Measurements from ENCODE around the gene LILRA2.

LILRA2 gene

DNA sequence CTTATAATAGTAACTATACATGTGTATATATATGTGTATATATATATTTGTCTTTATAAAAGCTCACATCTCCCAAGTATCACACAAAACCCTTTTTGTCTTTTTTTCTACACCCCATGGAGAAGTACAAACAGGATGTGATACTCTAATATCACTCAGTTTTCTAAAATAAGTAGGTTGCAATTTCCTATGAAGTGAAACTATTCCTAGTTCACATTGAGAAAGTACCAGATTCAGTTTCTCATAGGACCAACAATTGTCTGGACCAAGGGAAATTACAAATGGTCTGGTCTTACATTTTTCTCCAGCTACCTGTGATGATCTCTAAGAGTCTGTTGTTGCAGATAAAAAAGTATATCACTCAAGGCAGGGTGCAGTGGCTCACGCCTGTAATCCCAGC lies 38.8 kb downstream of the LILRA2 start:
- no peak for ATAC-seq
- TF ChIP-seq, protein P1, sequence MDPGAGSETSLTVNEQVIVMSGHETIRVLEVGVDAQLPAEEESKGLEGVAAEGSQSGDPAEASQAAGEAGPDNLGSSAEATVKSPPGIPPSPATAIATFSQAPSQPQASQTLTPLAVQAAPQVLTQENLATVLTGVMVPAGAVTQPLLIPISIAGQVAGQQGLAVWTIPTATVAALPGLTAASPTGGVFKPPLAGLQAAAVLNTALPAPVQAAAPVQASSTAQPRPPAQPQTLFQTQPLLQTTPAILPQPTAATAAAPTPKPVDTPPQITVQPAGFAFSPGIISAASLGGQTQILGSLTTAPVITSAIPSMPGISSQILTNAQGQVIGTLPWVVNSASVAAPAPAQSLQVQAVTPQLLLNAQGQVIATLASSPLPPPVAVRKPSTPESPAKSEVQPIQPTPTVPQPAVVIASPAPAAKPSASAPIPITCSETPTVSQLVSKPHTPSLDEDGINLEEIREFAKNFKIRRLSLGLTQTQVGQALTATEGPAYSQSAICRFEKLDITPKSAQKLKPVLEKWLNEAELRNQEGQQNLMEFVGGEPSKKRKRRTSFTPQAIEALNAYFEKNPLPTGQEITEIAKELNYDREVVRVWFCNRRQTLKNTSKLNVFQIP (CRISPR knock-in tag; IDR thresholded peaks at IDR 0.05; ENCODE audit: borderline replicate concordance, low read depth), result no peak
- no peak for TF ChIP-seq GLIS3 (CRISPR knock-in tag; IDR thresholded peaks at IDR 0.05)
- TF ChIP-seq ZNF565 (CRISPR knock-in tag; conservative IDR thresholded peaks at IDR 0.05; ENCODE audit: low read depth), result no peak
- no peak for TF ChIP-seq RARB (CRISPR knock-in tag; IDR thresholded peaks at IDR 0.05)
- TF ChIP-seq ZNF70 (CRISPR knock-in tag; IDR thresholded peaks at IDR 0.05), result no peak
- TF ChIP-seq TCF4 (CRISPR knock-in tag; IDR thresholded peaks at IDR 0.05; ENCODE audit: borderline replicate concordance), result no peak
- TF ChIP-seq ZC3H10 (CRISPR knock-in tag; IDR thresholded peaks at IDR 0.05), result no peak
- TF ChIP-seq, protein P2, sequence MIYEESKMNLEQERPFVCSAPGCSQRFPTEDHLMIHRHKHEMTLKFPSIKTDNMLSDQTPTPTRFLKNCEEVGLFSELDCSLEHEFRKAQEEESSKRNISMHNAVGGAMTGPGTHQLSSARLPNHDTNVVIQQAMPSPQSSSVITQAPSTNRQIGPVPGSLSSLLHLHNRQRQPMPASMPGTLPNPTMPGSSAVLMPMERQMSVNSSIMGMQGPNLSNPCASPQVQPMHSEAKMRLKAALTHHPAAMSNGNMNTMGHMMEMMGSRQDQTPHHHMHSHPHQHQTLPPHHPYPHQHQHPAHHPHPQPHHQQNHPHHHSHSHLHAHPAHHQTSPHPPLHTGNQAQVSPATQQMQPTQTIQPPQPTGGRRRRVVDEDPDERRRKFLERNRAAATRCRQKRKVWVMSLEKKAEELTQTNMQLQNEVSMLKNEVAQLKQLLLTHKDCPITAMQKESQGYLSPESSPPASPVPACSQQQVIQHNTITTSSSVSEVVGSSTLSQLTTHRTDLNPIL (CRISPR knock-in tag; IDR thresholded peaks at IDR 0.05; ENCODE audit: low read depth), result no peak
- TF ChIP-seq, protein P3, sequence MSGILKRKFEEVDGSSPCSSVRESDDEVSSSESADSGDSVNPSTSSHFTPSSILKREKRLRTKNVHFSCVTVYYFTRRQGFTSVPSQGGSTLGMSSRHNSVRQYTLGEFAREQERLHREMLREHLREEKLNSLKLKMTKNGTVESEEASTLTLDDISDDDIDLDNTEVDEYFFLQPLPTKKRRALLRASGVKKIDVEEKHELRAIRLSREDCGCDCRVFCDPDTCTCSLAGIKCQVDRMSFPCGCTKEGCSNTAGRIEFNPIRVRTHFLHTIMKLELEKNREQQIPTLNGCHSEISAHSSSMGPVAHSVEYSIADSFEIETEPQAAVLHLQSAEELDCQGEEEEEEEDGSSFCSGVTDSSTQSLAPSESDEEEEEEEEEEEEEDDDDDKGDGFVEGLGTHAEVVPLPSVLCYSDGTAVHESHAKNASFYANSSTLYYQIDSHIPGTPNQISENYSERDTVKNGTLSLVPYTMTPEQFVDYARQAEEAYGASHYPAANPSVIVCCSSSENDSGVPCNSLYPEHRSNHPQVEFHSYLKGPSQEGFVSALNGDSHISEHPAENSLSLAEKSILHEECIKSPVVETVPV (CRISPR knock-in tag; IDR thresholded peaks at IDR 0.05), result no peak
- TF ChIP-seq ZNF8 (CRISPR knock-in tag; IDR thresholded peaks at IDR 0.05), result no peak
- no peak for TF ChIP-seq PPARA (CRISPR knock-in tag; IDR thresholded peaks at IDR 0.05; ENCODE audit: borderline replicate concordance)
- TF ChIP-seq ISL1 (CRISPR knock-in tag; IDR thresholded peaks at IDR 0.05), result no peak

DNA sequence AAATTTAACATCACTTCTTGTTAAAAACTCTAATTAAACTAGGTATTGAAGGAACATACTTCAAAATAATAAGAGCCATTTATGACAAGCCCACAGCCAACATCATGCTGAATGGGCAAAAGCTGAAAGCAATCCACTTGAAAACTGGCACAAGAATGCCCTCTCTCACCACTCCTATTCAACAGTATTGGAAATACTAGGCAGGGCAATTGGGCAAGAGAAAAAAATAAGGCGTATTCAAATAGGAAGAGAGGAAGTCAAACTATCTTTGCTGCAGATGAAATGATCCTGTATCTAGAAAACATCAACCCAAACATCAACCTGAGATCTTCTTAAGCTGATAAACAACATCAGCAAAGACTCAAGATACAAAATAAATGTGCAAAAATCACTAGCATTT lies 41.1 kb downstream of the LILRA2 start:
- ATAC-seq, result no peak
- TF ChIP-seq ESRRG (CRISPR knock-in tag; IDR thresholded peaks at IDR 0.05) (no peak), RARB (CRISPR knock-in tag; IDR thresholded peaks at IDR 0.05) (no peak), TOX (CRISPR knock-in tag; IDR thresholded peaks at IDR 0.05; ENCODE audit: borderline replicate concordance) (no peak), ARNTL (CRISPR knock-in tag; IDR thresholded peaks at IDR 0.05; ENCODE audit: borderline replicate concordance, low read depth) (no peak), ISL1 (CRISPR knock-in tag; IDR thresholded peaks at IDR 0.05) (no peak), ZNF70 (CRISPR knock-in tag; IDR thresholded peaks at IDR 0.05) (no peak), GLIS3 (CRISPR knock-in tag; IDR thresholded peaks at IDR 0.05) (no peak), ZC3H10 (CRISPR knock-in tag; IDR thresholded peaks at IDR 0.05) (no peak), ZFP3 (CRISPR knock-in tag; IDR thresholded peaks at IDR 0.05) (no peak), PPARA (CRISPR knock-in tag; IDR thresholded peaks at IDR 0.05; ENCODE audit: borderline replicate concordance) (no peak), SNAI2 (CRISPR knock-in tag; IDR thresholded peaks at IDR 0.05) (no peak), ZFP30 (CRISPR knock-in tag; IDR thresholded peaks at IDR 0.05) (no peak), CSDC2 (CRISPR knock-in tag; IDR thresholded peaks at IDR 0.05) (no peak), BACH2 (CRISPR knock-in tag; IDR thresholded peaks at IDR 0.05; ENCODE audit: borderline replicate concordance) (no peak), ZNF565 (CRISPR knock-in tag; conservative IDR thresholded peaks at IDR 0.05; ENCODE audit: low read depth) (no peak)
- TF ChIP-seq, protein P2 (CRISPR knock-in tag; IDR thresholded peaks at IDR 0.05; ENCODE audit: low read depth), result no peak
- TF ChIP-seq, protein P1 (CRISPR knock-in tag; IDR thresholded peaks at IDR 0.05; ENCODE audit: borderline replicate concordance, low read depth), result no peak
- TF ChIP-seq, protein P3 (CRISPR knock-in tag; IDR thresholded peaks at IDR 0.05), result no peak
- TF ChIP-seq, protein P4, sequence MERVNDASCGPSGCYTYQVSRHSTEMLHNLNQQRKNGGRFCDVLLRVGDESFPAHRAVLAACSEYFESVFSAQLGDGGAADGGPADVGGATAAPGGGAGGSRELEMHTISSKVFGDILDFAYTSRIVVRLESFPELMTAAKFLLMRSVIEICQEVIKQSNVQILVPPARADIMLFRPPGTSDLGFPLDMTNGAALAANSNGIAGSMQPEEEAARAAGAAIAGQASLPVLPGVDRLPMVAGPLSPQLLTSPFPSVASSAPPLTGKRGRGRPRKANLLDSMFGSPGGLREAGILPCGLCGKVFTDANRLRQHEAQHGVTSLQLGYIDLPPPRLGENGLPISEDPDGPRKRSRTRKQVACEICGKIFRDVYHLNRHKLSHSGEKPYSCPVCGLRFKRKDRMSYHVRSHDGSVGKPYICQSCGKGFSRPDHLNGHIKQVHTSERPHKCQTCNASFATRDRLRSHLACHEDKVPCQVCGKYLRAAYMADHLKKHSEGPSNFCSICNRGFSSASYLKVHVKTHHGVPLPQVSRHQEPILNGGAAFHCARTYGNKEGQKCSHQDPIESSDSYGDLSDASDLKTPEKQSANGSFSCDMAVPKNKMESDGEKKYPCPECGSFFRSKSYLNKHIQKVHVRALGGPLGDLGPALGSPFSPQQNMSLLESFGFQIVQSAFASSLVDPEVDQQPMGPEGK (CRISPR knock-in tag; IDR thresholded peaks at IDR 0.05; ENCODE audit: borderline replicate concordance), result no peak

Measured in SK-N-SH treated with all-trans-retinoic acid at 6 μM for 48 hours (cell line).